ENCODE measurements around the gene CPVL.

DNA sequence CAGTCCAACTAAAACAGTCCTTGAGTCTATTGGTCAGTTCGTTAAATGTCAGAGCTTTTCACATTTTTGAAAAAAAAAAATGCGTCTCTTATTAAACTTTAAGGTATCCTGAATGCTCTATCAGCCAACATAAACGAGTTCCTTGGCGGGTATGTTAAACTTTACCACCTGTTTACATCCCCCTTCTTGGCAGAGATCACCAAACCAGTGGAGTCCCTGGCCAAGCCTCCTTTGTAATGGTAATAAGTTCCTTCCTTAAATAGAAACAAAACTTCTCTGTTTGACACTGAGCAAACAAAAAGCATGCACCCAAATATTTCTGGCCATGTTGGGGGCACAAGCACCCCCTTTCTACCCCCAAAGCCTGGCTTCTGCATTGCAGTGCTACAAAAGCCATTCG lies 191.4 kb downstream of the CPVL start:
- TF ChIP-seq CTCF (IDR thresholded peaks at IDR 0.05) (no peak), EP300 (IDR thresholded peaks at IDR 0.05) (no peak)

Data from tibial nerve (tissue), 4 donors.